Bronchial epithelial cell (primary cell): Measurements from ENCODE around the gene TRIM66. TPM values are rescaled to one million over a fixed set of nuclear protein-coding genes. Genes with fewer than 3 reads are reported as not detected.

Experiments
- DNase-seq: peaks from one replicate; pipeline ENCODE4 v3.0.0-alpha.2; 2010; ENCODE audit warnings: low read depth
- FAIRE-seq: peaks from 2 replicates; lab custom pipeline; 2011; peaks lifted over from hg19 to GRCh38; lab: Jason Lieb, UNC
- H3K27me3 ChIP-seq: 2 replicates; pipeline ENCODE4 v1.5.1; 2011; ENCODE audit warnings: low read length; ENCODE audit not compliant: control insufficient read depth, insufficient read depth
- H3K36me3 ChIP-seq: 2 replicates; pipeline ENCODE4 v1.5.1; 2011; ENCODE audit warnings: low read length; ENCODE audit not compliant: control insufficient read depth, insufficient read depth
- H3K4me3 ChIP-seq: 2 replicates; pipeline ENCODE4 v1.5.1; 2011; ENCODE audit warnings: mild to moderate bottlenecking, low read depth, low read length, control low read depth
- total RNA-seq: library from RNA; depleted of rRNA; stranded (reverse); fragments of >200 nt; gene quantifications from 2 replicates; pipeline ENCODE4 v1.2.1, GENCODE V29; 2014
- TF ChIP-seq, protein P1 (sequence below): IDR thresholded peaks from 2 replicates; pipeline ENCODE4 v1.5.1; 2011; ENCODE audit warnings: mild to moderate bottlenecking, moderate library complexity, low read length, control low read depth, inconsistent platforms; ENCODE audit not compliant: insufficient read depth, severe bottlenecking

The TRIM66 gene
- total RNA-seq, 1 donor from 2014 or later, result 4.2 TPM

DNA sequence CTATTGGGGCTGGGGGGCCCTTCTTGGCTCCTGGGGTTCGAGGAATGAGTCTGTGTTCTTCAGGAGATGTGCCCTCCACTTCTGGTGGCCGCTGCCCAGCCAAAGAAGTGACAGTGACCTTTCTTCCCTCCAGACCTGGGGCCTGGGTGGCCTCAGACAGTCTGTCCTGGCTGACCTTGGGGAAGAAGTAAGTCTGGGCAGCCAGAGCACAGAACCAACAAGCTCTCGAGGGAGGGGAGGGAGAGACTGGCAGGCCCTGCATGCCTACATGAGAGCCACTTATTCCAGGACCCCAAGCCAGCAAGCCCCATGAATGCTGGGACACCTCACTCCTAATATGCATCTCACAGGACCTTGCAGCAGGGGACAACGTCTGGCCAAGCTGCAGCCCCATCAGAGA is 61.3 kb downstream of the TRIM66 start:
- Histone ChIP-seq H3K4me3 (no peak overlapping the region), H3K27me3 (no peaks in the 10 kb centered on the region), H3K36me3 (peaks cover 12% of the 10 kb centered on the region)
- no peak for DNase-seq
- TF ChIP-seq, protein P1, sequence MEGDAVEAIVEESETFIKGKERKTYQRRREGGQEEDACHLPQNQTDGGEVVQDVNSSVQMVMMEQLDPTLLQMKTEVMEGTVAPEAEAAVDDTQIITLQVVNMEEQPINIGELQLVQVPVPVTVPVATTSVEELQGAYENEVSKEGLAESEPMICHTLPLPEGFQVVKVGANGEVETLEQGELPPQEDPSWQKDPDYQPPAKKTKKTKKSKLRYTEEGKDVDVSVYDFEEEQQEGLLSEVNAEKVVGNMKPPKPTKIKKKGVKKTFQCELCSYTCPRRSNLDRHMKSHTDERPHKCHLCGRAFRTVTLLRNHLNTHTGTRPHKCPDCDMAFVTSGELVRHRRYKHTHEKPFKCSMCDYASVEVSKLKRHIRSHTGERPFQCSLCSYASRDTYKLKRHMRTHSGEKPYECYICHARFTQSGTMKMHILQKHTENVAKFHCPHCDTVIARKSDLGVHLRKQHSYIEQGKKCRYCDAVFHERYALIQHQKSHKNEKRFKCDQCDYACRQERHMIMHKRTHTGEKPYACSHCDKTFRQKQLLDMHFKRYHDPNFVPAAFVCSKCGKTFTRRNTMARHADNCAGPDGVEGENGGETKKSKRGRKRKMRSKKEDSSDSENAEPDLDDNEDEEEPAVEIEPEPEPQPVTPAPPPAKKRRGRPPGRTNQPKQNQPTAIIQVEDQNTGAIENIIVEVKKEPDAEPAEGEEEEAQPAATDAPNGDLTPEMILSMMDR, result no peak
- FAIRE-seq, result no peak

DNA sequence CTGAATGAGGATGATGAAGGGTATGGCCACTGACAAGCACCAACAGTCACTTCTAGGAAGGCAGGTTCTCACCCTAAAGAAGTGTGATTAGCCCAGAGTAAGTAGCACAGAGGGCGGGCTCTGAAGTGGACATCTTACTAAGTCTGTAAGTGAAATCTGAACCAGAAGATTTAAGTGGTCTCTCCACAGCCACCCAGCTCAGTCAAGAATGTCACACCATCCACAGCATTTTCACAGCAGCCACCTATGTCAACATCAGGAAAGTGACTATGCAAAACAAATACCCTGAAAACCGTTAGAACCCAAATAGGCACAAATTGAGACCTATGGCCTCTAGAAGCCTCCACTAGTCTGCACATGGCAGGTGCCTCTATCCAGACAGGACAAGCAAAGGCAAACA is 65.4 kb downstream of the TRIM66 start:
- no peaks in the 10 kb centered on the region for H3K27me3 ChIP-seq
- H3K36me3 ChIP-seq, result peaks cover 2% of the 10 kb centered on the region
- DNase-seq (no peak), FAIRE-seq (peak; percentile 81)
- H3K4me3 ChIP-seq, result no peak overlapping the region
- TF ChIP-seq, protein P1, result no peak

DNA sequence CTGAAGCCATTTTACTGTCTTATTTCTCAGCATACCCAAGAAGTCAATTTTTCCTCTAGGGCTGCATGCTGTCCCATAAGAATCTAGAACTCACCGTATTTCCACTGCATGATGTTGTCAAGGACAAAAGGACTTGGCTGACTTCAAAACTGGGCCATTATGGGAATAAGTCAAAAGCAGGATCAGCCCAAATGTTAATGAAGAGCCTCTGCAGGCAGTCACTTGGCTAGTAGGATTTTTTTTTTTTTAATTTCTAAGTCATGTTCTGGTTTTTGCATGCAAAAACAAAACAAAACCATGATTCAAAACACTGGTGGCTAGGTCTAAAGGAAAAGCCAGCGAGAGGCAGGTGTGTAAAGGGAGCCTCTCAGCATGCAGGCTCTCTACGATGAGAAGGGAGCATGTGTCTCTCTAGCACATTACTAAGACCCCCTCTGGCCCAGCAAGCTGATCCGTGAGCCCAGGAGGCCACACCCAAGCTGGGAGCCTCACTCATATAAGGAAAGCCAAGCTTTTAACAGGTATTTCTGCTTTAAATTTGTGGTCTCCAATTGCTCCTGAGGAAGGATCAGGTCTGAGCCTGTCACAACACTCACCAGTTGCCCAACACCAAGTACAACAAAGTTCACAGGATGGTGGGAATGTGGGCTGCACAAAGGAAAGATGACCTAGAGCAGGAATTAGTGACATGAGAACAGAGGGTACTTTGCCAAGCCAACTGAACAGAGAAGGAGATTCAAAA is 67.0 kb downstream of the TRIM66 start:
- Histone ChIP-seq H3K27me3 (no peaks in the 10 kb centered on the region), H3K36me3 (peaks cover 1% of the 10 kb centered on the region), H3K4me3 (no peak overlapping the region)
- TF ChIP-seq, protein P1, result no peak
- DNase-seq, result peak; percentile 88
- peak; percentile 28 for FAIRE-seq

DNA sequence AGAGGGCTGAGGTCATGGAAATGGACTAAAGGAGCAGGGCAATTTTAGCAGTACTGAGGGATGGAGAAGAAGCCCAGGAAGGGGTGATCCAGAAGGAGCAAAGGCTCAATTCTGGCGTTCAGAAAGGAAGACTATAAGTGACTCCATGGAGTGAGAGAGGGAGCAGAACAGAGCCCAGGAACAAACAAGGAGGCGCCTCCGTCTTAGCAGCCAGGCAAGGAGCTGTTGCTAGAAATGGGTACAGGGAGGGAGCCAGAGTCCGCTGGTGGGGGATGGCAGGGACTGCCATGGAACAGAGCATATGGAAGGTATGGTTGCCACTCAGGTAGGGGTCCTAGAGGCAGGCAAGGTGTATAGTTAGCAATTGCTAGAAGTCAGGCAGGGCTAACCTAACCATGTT is 68.0 kb downstream of the TRIM66 start:
- H3K27me3 ChIP-seq, result no peaks in the 10 kb centered on the region
- H3K4me3 ChIP-seq, result no peak overlapping the region
- TF ChIP-seq, protein P1, result no peak
- DNase-seq (no peak), FAIRE-seq (no peak)
- peaks cover 1% of the 10 kb centered on the region for H3K36me3 ChIP-seq

DNA sequence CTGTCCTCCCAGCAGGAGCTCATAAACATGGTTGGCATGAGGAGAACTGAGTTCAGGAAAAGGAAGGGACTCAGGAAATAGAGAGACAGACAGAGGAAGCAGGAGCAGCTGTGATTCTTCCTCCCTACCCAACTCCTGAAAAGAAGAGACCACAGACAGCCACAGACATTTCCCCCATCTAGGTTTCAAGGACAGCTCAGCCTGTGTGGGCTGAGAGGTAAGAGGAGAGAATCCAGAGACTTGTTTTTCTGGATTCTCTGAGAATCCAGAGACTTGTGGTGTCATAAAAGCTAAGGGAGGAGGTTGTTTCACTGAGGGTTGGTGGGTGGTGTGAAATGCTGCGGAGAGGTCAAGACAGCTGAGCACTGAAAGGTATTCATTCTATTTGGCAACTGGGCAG is 69.4 kb downstream of the TRIM66 start:
- no peak for DNase-seq
- peaks cover 1% of the 10 kb centered on the region for H3K36me3 ChIP-seq
- no peaks in the 10 kb centered on the region for H3K27me3 ChIP-seq
- H3K4me3 ChIP-seq, result no peak overlapping the region
- TF ChIP-seq, protein P1, result no peak
- FAIRE-seq, result no peak

- DNase-seq (no peak), FAIRE-seq (no peak)
- Histone ChIP-seq H3K27me3 (no peaks in the 10 kb centered on the region), H3K4me3 (no peak overlapping the region), H3K36me3 (peaks cover 1% of the 10 kb centered on the region)
- TF ChIP-seq, protein P1, result no peak
These were observed 69.9 kb downstream of the TRIM66 start for GRCh38 chr11:8612522-8612921.
